SIG-M5 treated with dmso at 0.1 percent for 504 hours (cell line): ENCODE data around the gene DCTN2.
A peak's percentile ranks its signal among the peaks of the same experiment; 100 is the strongest.
"Not testable (repeated sequence)": the region's sequence is repeated elsewhere in the genome, so short reads cannot be mapped to it uniquely, and the experiment has no call there.

ENCODE experiments used
- DNase-seq: peaks from one replicate; lab custom pipeline; 2025; ENCODE audit not compliant: unreplicated experiment; lab: John Stamatoyannopoulos, UW

DCTN2 gene

GRCh38 chr12:57546438-57547287 lies at the start of gene DCTN2:
Gene DCTN2 (minus strand): TSS chr12:57547192. CDS start chr12:57547063, 129 bp downstream.
- DNase-seq = peak; percentile 100

- no peak for DNase-seq
Measured at GRCh38 chr12:57593187-57593586, 46.2 kb upstream of the DCTN2 start.

GRCh38 chr12:57592551-57593165 lies 45.7 kb upstream of the DCTN2 start:
- DNase-seq = no peak

GRCh38 chr12:57591782-57592325 lies 44.9 kb upstream of the DCTN2 start:
- no peak for DNase-seq

DNA sequence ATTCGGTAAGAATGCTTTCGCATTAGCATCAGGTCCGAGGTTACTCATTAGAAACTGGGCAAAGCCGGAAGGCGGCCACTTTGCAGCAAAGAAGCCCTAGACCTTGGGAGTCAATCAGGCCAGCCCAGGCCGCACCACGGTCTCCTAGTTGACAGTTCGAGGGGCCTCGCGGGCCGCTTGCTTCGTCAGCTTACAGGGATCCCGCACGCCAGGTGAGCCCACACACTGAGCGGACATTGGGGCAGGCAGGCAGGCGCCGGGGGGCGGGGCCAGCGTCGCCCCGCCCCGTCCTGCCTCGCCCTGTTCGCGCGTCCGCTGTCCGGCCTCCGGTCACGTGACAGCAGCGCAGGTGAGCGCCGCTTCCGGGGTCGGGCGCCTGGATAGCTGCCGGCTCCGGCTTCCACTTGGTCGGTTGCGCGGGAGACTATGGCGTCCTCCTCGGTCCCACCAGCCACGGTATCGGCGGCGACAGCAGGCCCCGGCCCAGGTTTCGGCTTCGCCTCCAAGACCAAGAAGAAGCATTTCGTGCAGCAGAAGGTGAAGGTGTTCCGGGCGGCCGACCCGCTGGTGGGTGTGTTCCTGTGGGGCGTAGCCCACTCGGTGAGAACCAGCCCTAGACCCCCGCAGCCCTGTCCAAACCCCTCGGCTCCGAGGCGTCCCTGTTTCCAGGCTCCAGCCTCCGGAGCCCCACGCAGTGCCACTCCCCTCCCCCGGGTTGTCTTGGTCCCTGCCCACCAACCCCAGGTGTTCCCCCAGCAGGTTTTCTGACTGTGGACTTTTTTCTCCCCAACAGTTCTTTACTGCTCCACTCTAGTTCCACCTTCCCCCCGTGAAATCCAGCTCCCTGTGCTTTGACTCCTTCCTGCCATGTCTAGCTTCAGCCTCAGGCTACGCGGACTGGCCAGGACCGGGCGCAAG lies 44.1 kb upstream of the DCTN2 start, which contains the start of gene PIP4K2C:
Gene PIP4K2C, plus strand, starts transcription at position 329 of the 918 bp plus-strand sequence. Its CDS starts 98 bp downstream, at position 427.
- DNase-seq = peak; percentile 56

DNA sequence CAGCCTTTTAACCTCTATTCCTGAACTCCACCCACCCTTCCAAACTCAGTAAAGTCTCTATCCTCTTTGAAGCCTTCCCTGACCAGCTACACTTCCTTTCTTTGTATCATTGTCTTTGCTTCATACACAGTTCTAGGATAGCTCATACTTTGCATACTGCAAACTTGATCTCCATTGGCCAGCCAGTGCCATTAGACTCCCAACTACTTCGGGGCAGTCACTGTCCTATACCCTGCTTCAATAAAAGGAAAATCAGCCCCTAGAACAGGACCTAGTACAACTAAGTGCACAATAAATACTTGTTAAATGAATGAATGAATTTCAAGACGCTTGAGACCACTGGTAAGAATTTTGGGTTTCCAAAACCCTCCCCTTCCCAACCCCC lies 43.5 kb upstream of the DCTN2 start:
- DNase-seq = no peak

- DNase-seq = not testable (repeated sequence)
Measured at GRCh38 chr12:57588951-57589610, 42.1 kb upstream of the DCTN2 start.

GRCh38 chr12:57586832-57587429 lies 39.9 kb upstream of the DCTN2 start:
- no peak for DNase-seq

DNA sequence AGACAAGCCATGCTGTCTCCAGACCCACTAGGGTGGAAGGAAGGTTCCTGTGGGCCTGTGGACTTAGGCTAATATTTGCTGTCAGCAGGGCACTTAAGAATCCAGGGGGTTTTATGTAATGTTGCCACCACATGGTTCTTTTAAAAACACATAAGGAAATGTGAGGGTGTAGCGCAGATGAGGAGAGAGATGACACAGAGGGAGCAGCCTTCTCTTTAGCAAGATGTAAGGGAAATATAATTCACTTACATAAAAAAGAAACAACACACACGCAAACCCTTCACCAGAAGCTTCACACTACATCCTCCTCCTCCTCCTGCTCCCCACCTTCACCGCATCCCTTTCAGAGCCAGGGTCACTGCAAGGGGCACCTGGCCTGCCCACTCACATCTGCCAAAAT lies 39.1 kb upstream of the DCTN2 start:
- no peak for DNase-seq

GRCh38 chr12:57585156-57585555 lies 38.2 kb upstream of the DCTN2 start:
- no peak for DNase-seq

- peak; percentile 61 for DNase-seq
Measured at GRCh38 chr12:57584690-57585089, 37.7 kb upstream of the DCTN2 start.

DNA sequence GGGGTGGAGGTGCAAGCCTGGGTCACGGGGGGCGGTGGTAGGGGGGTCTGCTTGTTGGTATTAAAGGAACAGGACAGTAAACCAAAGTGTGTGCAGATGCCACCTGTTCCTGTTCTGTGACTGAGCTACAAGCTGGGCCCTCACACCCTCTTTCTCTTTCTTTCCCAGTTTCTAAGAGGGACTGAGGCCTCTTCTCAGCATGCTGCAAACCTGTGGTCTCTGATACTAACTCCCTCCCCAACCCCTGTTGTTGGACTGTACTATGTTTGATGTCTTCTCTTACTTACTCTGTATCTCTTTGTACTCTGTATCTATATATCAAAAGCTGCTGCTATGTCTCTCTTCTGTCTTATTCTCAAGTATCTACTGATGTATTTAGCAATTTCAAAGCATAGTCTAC lies 37.1 kb upstream of the DCTN2 start:
- DNase-seq = no peak

DNA sequence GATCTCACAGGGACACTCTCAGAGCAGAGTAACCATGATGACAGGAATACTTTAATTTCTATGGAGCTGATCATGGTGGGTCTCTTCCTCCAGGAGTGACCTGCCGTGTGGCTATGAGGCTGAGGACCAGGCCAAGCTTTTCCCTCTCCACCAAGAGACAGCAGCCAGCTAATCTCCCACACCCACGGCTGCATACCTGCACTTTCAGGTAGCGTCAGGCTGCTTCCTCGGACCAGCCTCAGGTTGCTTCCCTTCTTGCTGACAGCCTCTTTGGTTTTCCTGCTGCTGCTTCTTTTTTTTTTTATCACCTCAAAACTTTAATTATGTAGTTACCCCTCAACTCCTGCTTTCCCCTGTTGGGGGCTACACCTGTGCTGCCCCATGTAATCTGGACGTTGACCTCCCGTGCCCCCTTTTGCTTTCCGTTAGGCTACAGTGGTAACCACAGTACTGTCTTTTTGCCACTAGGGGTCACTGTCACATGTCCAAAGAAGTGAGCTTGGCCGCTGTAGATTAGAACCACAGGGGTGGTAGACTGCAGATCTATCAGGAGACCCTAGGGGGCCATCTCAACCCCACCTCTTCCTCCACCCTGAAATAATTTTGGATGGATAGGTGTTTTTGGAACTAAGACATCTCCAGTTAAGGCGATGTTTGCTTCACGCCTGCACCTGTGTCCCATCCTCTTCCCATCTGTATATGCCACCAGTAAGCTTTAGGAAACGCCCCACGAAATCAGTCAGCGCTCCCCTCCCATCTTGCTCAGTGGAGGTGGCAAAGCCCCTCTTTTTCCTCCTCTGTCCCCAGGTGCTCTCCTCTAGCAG lies 36.2 kb upstream of the DCTN2 start:
- peak; percentile 86 for DNase-seq

DNA sequence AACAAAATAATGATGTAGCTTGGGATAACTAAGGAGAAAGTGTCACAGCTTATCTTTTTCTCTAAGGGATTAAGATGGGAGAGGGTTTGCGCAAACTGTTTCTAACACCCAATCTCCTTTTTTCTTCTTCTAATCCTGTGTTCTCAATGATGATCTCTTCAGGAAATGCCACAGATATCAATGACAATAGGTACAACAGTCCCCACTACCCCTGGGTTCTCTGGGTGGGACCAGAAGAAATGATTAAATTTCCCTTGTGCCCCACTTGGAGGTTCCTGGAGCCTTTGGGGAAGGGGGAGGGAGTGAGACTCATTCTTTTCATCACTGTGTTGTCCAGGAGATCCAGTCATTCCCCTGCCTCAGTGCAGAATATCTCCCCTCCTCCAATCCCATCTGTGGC lies 35.4 kb upstream of the DCTN2 start:
- DNase-seq = no peak

GRCh38 chr12:57581802-57582201 lies 34.8 kb upstream of the DCTN2 start:
- DNase-seq = no peak

DNA sequence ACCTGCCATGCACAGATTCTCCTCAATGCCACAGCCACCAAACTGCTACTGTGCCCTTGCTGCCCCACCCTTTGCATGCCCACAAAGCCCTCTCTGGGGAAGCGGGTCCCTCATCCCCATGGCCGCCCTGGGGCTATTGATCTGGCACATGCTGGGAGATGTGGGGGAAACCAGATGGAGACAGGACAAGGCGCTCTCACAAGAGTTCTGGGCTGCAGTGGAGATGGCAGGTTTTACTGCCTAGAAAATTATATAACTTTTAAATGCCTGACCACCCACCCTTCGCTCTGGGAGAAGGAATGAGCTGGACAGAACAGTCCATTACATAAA lies 33.4 kb upstream of the DCTN2 start:
- DNase-seq = no peak

- DNase-seq = no peak
Measured at GRCh38 chr12:57579677-57580465, 32.9 kb upstream of the DCTN2 start.

- no peak for DNase-seq
Measured at GRCh38 chr12:57579011-57579410, 32.0 kb upstream of the DCTN2 start.
